BLaER1 treated with 17β-estradiol and CSF1 and Interleukin-3, amounts not matched to agents 10 nM and 100 nM (cell line): Measurements from ENCODE around the gene PCDHGB1.
"Not testable (repeated sequence)": the region's sequence is repeated elsewhere in the genome, so short reads cannot be mapped to it uniquely, and the experiment has no call there.

Experiments
- H3K27ac ChIP-seq, 11 experiments: shearing (Covaris generic); formaldehyde crosslinking; 2 replicates each; pipeline ENCODE4 v1.8.1; 2022
- H3K27me3 ChIP-seq, 11 experiments: shearing (Covaris generic); formaldehyde crosslinking; 2 replicates each; pipeline ENCODE4 v1.8.1; 2022
- H3K36me3 ChIP-seq, 11 experiments: shearing (Covaris generic); formaldehyde crosslinking; 2 replicates each; pipeline ENCODE4 v1.8.1; 2022
- H3K4me1 ChIP-seq, 10 experiments: shearing (Covaris generic); formaldehyde crosslinking; 2 replicates each; pipeline ENCODE4 v1.8.1; 2022
- H3K4me2 ChIP-seq, 11 experiments: shearing (Covaris generic); formaldehyde crosslinking; 2 replicates each; pipeline ENCODE4 v1.8.1; 2022
- H3K4me3 ChIP-seq, 10 experiments: shearing (Covaris generic); formaldehyde crosslinking; 2 replicates each; pipeline ENCODE4 v1.8.1; 2022
- H3K9ac ChIP-seq, 11 experiments: shearing (Covaris generic); formaldehyde crosslinking; 2 replicates each; pipeline ENCODE4 v1.8.1; 2022
- H3K9me3 ChIP-seq, 11 experiments: shearing (Covaris generic); formaldehyde crosslinking; replicated peaks in 1 of 11; 2 replicates each; pipeline ENCODE4 v1.8.1; 2022
- H4K20me1 ChIP-seq, 11 experiments: shearing (Covaris generic); formaldehyde crosslinking; 2 replicates each; pipeline ENCODE4 v1.8.1; 2022
- Cebpa-rat ChIP-seq, 11 experiments: shearing (Covaris generic); IDR thresholded peaks; 2 replicates each; pipeline ENCODE4 v1.8.1; 2022

PCDHGB1 gene

DNA sequence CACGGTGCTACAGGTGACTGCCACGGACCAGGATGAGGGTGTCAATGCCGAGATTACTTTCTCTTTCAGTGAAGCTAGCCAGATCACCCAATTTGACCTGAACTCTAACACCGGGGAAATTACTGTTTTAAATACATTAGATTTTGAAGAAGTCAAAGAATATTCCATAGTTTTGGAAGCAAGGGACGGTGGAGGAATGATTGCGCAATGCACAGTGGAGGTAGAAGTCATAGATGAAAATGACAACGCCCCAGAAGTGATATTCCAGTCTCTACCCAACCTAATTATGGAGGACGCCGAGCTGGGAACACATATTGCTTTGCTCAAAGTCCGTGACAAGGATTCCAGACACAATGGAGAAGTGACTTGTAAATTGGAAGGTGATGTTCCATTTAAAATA lies 38.8 kb downstream of the PCDHGB1 start:
- H3K36me3 ChIP-seq: peaks cover 0 to 5% (median 0%) of the 10 kb centered on the region in 11 experiments; a peak in 1 of 22 replicates
- no peaks in the 10 kb centered on the region for H4K20me1 ChIP-seq
- H3K27me3 ChIP-seq: no peaks in the 10 kb centered on the region; a peak in 1 of 22 replicates
- no peak overlapping the region for H3K4me3 ChIP-seq
- peaks cover 0 to 14% (median 2%) of the 10 kb centered on the region in 10 experiments; a peak in 7 of 20 replicates for H3K4me1 ChIP-seq
- H3K9me3 ChIP-seq: peaks cover 58 to 73% (median 66%) of the 10 kb centered on the region in 11 experiments
- no peak overlapping the region for H3K27ac ChIP-seq
- H3K4me2 ChIP-seq: no peak overlapping the region
- H3K9ac ChIP-seq: no peak overlapping the region
- TF ChIP-seq Cebpa-rat (IDR thresholded peaks at IDR 0.05): peak; percentile 55 to 97 (median 80); a peak in 19 of 22 replicates

GRCh38 chr5:141389153-141390042 lies 39.5 kb downstream of the PCDHGB1 start:
- H3K27me3 ChIP-seq: no peaks in the 10 kb centered on the region; a peak in 1 of 22 replicates
- peaks cover 0 to 14% (median 2%) of the 10 kb centered on the region in 10 experiments; a peak in 7 of 20 replicates for H3K4me1 ChIP-seq
- TF ChIP-seq Cebpa-rat (IDR thresholded peaks at IDR 0.05): no peak
- H3K4me3 ChIP-seq: no peak overlapping the region
- no peak overlapping the region for H3K9ac ChIP-seq
- peak overlapping the region in 3 of 11 experiments; percentile 29 to 46 (median 42); a peak in 6 of 22 replicates for H3K4me2 ChIP-seq
- peaks cover 58 to 73% (median 66%) of the 10 kb centered on the region in 11 experiments for H3K9me3 ChIP-seq
- H3K36me3 ChIP-seq: peaks cover 0 to 5% (median 0%) of the 10 kb centered on the region in 11 experiments; a peak in 1 of 22 replicates
- peak overlapping the region in 1 of 11 experiments; percentile 44; a peak in 1 of 22 replicates for H3K27ac ChIP-seq
- H4K20me1 ChIP-seq: no peaks in the 10 kb centered on the region

DNA sequence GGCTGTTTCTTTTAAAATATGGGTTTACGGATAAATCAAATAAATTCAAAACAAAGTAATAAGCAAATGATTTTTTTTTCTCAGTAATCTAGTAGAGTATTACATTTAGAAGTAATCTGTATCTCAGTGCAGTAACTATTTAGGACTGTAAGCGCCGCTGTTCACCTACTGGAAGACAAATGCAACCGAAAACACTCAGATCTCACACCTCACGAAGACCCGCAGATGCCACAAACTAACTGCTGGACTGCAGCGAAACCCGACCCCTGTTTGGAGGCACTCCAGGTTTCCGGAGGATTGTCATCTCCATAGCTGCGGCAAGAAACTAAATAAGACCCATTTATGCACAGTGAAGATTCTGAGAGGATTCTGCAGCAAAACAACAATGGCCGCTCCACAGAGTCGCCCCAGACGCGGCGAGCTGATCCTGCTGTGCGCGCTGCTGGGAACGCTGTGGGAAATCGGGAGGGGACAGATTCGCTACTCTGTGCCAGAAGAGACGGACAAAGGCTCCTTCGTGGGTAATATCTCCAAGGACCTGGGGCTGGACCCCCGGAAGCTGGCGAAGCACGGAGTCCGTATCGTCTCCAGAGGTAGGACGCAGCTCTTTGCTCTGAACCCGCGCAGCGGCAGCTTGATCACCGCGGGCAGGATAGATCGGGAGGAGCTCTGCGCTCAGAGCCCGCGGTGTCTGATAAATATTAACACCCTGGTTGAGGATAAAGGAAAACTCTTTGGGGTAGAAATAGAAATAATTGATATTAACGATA lies 42.7 kb downstream of the PCDHGB1 start, which contains the start of gene PCDHGA8:
PCDHGA8 (plus strand) TSS at position 205 of the 770 bp plus-strand sequence; CDS start at position 386, 181 bp downstream.
- no peak for TF ChIP-seq Cebpa-rat (IDR thresholded peaks at IDR 0.05)
- Histone ChIP-seq H3K9ac (no peak within 1 kb of the TSS), H3K27ac (no peak within 1 kb of the TSS), H3K4me3 (0 out of 20 replicates have a peak within 1 kb of the TSS, but pooled peaks of 1 of the 10 experiments have one; percentile 8), H3K36me3 (peaks cover 0 to 5% (median 0%) of the 10 kb centered on the region in 11 experiments; a peak in 1 of 22 replicates), H4K20me1 (no peaks in the 10 kb centered on the region), H3K27me3 (no peaks in the 10 kb centered on the region; a peak in 1 of 22 replicates), H3K4me2 (no peak within 1 kb of the TSS), H3K9me3 (peaks cover 57 to 75% (median 66%) of the 10 kb centered on the region in 11 experiments), H3K4me1 (peaks cover 0 to 14% (median 2%) of the 10 kb centered on the region in 10 experiments; a peak in 7 of 20 replicates)

- Histone ChIP-seq H3K9ac (no peak overlapping the region), H3K27me3 (no peaks in the 10 kb centered on the region; a peak in 1 of 22 replicates), H3K36me3 (peaks cover 0 to 5% (median 0%) of the 10 kb centered on the region in 11 experiments; a peak in 1 of 22 replicates), H3K9me3 (peaks cover 58 to 78% (median 66%) of the 10 kb centered on the region in 11 experiments), H3K4me3 (0 out of 20 replicates have a peak overlapping the region, but pooled peaks of 1 of the 10 experiments have one; percentile 8), H3K4me1 (peaks cover 0 to 14% (median 2%) of the 10 kb centered on the region in 10 experiments; a peak in 7 of 20 replicates), H3K27ac (no peak overlapping the region), H3K4me2 (no peak overlapping the region), H4K20me1 (no peaks in the 10 kb centered on the region)
- TF ChIP-seq Cebpa-rat (IDR thresholded peaks at IDR 0.05): no peak
Observed at GRCh38 chr5:141393267-141393666, 43.4 kb downstream of the PCDHGB1 start.

DNA sequence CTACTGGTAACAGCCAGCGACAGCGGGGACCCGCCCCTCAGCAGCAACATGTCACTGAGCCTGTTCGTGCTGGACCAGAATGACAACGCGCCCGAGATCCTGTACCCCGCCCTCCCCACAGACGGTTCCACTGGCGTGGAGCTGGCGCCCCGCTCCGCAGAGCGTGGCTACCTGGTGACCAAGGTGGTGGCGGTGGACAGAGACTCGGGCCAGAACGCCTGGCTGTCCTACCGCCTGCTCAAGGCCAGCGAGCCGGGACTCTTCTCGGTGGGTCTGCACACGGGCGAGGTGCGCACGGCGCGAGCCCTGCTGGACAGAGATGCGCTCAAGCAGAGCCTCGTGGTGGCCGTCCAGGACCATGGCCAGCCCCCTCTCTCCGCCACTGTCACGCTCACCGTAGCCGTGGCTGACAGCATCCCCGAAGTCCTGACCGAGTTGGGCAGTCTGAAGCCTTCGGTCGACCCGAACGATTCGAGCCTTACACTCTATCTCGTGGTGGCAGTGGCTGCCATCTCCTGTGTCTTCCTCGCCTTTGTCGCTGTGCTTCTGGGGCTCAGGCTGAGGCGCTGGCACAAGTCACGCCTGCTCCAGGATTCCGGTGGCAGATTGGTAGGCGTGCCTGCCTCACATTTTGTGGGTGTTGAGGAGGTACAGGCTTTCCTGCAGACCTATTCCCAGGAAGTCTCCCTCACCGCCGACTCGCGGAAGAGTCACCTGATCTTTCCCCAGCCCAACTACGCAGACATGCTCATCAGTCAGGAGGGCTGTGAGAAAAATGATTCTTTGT lies 44.7 kb downstream of the PCDHGB1 start:
- Histone ChIP-seq H3K4me1 (peaks cover 0 to 14% (median 2%) of the 10 kb centered on the region in 10 experiments; a peak in 7 of 20 replicates), H3K9me3 (peaks cover 57 to 78% (median 66%) of the 10 kb centered on the region in 11 experiments)
- H4K20me1 ChIP-seq, H3K36me3 ChIP-seq, H3K4me3 ChIP-seq, H3K27me3 ChIP-seq, H3K9ac ChIP-seq, H3K27ac ChIP-seq, H3K4me2 ChIP-seq: not testable (repeated sequence)

GRCh38 chr5:141397756-141398551 lies 48.1 kb downstream of the PCDHGB1 start, which contains the start of gene PCDHGB5:
Gene PCDHGB5, plus strand, starts transcription at chr5:141397947. Its CDS starts 181 bp downstream, at chr5:141398128.
- H3K27me3 ChIP-seq, H3K4me2 ChIP-seq, H3K36me3 ChIP-seq, H3K27ac ChIP-seq, H3K4me3 ChIP-seq, H3K9ac ChIP-seq, H3K4me1 ChIP-seq, H4K20me1 ChIP-seq: not testable (repeated sequence)
- peaks cover 60 to 81% (median 67%) of the 10 kb centered on the region in 11 experiments for H3K9me3 ChIP-seq

DNA sequence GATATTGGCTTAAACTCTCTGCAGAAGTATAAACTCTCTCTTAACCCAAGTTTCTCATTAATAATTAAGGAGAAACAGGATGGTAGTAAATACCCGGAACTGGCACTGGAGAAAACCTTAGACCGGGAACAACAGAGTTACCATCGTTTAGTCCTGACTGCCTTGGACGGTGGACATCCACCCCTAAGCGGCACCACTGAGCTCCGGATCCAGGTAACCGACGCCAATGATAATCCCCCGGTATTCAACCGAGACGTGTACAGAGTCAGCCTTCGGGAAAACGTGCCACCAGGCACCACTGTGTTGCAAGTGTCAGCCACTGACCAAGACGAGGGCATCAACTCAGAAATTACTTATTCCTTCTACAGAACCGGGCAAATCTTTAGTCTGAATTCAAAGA lies 48.7 kb downstream of the PCDHGB1 start:
- no peak overlapping the region for H3K4me2 ChIP-seq

More for the DNA sequence above, 48.7 kb downstream of the PCDHGB1 start:
- Histone ChIP-seq H3K36me3 (no peaks in the 10 kb centered on the region), H3K4me1 (no peaks in the 10 kb centered on the region), H3K27me3 (no peaks in the 10 kb centered on the region), H3K9me3 (peaks cover 58 to 81% (median 66%) of the 10 kb centered on the region in 11 experiments), H3K27ac (no peak overlapping the region), H3K4me3 (no peak overlapping the region), H3K9ac (no peak overlapping the region), H4K20me1 (no peaks in the 10 kb centered on the region)
- TF ChIP-seq Cebpa-rat (IDR thresholded peaks at IDR 0.05): no peak
